GM18909 (cell line): ENCODE data around the gene AK1.
"Not testable (repeated sequence)": the region's sequence is repeated elsewhere in the genome, so short reads cannot be mapped to it uniquely, and the experiment has no call there.

Source experiments
- ATAC-seq: cut with Tn5 transposase; IDR thresholded peaks from one replicate; pipeline ENCODE4 v1.9.1; 2021; ENCODE audit warnings: mild to moderate bottlenecking; ENCODE audit not compliant: unreplicated experiment, poor library complexity

Gene AK1

GRCh38 chr9:127870153-127870491 is 7.4 kb downstream of the AK1 start:
- not testable (repeated sequence) for ATAC-seq

GRCh38 chr9:127869310-127870152 is 7.9 kb downstream of the AK1 start:
- ATAC-seq: peak; percentile 54

DNA sequence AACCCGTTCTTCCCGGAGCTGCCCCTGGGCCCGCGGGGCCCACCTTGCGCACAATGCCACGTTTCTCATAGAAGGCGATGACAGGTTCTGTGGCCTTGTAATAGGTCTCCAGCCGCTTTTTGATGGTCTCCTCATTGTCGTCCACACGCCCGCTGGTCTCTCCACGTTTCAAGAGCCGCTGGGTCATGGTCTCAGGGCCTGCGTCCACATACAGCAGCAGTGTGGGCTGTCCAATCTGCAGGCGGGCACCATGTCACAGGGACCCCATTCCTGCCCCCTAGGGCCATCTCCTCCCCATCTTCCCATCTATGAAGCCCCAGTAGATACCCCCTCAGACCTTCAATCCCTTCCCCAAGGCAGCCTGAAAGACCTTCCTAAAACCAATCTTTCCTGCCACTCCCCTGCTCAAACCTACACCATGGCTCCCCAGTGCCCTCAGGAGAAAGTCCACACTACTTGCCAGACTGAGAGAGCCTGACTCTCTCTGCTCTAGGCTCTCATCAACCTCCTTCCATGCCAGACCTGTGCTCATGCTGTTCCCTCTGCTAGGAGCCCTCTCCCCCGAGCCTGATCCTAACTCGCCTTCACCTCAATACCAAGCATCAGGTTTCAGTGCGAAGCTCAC is 9.1 kb downstream of the AK1 start:
- ATAC-seq: no peak

DNA sequence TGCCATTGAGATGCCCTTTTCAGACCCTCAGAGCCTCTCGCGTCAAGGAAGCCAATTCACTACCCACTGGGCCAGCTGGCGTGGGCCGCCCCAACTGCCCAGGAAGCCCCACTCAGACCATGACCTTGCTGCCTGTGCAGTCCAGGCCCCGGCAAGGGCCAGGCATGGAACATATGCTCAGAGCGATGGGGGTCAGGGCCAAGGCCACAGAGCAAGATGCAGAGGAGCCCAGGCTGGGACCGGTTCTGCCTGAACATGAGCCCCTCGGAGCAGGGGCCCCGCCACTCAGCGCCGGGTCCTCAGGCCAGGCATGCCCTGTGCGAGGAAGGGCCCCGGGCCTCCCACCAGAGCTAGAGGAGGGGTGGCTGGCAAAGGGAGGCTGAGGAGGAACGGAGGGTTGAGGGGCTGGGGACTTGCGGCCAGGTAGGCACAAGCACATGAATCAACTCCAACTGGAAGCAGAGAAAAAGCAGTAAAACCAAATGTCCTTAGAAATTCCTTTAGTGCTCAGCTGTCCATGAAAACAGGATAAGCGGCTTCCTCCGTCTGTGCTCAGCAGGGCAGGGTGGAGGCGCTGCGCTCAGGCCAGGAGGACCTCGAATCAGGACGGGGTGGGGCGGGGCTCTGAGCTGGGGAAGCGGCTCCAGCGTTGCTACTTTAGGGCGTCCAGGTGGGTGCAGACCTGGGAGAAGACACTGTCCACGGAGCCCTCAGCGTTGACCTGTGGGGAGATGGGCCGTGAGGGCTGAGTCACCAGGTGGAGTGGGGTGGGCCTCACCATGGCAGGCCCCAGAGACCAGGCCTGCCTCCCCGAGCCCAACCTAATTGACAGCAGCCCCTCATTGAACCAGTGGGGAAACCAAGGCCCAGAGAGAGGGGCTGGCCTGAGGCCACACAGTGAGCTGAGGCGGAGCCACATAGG is 9.9 kb downstream of the AK1 start:
- no peak for ATAC-seq

DNA sequence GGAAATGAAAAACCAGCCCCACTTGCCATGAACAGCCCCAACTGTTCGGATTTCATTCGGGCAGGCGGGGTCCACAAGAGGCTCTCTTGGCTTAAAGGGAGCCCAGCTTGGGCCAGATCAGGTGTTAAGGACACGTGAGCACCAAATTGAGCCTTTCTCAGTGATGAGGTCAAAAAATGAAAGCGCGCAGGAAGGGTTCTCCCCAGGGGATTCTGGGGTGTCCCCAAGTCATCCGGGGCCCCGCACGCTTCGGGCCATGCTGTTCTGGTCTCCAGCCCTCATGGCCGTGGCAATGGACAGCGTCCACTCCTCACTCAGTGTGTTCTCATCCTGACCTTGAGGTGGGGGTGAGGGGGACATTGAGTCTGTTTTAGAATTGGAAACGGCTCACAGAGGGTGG is 10.9 kb downstream of the AK1 start:
- ATAC-seq: no peak

- ATAC-seq: no peak
Measured at GRCh38 chr9:127865645-127866464, 11.6 kb downstream of the AK1 start.

DNA sequence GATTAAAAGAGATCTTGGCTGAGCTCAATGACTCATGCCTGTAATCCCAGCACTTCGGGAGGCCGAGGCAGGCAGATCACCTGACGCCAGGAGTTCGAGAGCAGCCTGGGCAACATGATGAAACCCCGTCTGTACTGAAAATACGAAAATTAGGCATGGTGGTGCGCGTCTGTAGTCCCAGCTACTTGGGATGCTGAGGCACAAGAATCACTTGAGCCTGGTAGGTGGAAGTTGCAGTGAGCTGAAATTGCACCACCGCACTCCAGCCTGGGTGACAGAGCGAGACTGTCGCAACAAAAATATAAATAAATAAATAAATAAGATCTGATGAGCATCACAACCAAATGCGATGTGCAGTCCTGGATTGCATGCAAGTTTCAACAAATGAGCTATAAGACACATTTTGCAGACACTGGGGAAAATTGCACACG is 14.3 kb downstream of the AK1 start:
- ATAC-seq: no peak

DNA sequence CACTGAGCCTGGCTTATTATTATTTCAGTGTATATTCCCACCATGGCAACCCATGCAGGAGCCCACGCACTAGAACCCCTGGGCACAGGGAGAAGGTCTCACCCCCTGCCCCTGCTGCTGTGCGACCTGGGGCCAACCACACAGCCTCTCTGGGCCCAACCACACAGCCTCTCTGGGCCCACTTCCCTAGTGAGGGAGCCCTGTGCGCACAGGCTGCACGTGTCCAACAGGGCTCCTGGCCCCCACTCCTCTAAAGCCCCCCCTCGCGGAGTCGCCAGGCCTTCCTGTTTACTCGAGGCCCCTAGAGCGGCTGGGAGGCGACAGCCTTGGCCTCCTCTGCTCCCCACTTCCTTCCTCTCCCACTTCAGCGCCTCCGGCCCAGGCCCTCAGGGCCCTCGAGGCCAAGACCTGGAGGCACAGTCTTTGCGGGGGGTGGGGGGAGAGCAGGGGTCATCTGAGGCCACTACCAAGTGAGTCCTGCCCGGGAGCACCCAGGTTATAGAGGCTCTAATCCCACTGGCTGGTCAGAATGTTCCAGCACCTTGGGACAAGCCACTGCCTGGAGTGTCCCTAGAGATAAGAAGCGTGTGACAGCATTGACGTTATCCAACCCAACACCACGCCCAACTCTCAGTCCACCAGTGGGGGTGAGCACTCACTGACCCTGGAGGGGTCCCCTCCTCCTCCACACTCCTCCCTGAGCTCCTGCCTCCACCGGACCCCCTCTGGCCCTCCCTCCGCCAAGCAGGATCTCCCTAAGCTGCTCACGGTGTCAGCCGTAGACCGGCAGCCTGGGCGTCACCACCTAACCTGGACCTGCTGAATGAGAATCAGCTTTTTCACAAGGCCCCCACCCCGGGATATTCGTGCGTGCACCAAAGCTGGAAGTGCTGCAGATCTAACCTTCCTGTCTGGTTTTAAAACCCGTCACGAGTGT is 15.1 kb downstream of the AK1 start:
- no peak for ATAC-seq

- no peak for ATAC-seq
Measured at GRCh38 chr9:127860779-127861178, 16.7 kb downstream of the AK1 start.

DNA sequence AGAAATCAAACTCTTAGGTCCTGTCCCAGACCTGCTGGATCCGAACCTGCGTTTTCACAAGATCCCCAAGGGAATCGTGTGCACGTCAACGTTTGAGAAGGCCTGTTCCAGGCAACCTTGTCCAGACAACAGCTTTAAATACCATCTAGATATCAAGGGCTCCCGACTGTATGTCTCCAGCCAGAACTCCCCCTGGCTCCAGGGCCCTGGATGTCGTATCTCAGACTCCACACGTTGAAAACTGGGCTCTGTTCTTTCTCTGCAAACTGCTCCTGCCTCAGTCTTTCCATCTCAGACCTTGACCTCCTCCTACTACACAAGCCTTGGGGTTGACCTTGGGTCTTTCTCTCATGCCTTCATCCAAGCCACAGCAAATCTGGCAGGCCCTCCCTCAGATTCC is 17.2 kb downstream of the AK1 start:
- no peak for ATAC-seq

- no peak for ATAC-seq
Measured at GRCh38 chr9:127858041-127858512, 19.4 kb downstream of the AK1 start.

DNA sequence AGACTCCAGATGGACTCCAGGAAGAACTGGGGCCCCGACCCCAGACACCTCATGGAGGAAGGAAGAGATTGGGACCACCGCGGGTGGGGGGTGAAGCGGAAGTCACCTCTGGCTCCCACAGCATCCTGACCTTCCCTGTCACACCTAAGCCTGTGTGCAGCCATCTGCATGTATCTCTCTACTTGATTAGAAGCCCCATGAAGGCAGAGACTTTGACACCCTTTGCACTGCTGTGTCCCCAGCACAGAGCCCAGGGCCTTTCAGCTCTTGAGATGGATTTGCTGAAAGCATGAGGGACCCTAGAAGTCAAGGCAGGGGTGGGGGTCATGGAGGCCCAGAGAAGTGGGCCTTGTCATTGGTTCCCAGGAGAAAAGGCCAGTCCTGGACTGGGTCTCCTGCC is 20.2 kb downstream of the AK1 start:
- ATAC-seq: no peak

DNA sequence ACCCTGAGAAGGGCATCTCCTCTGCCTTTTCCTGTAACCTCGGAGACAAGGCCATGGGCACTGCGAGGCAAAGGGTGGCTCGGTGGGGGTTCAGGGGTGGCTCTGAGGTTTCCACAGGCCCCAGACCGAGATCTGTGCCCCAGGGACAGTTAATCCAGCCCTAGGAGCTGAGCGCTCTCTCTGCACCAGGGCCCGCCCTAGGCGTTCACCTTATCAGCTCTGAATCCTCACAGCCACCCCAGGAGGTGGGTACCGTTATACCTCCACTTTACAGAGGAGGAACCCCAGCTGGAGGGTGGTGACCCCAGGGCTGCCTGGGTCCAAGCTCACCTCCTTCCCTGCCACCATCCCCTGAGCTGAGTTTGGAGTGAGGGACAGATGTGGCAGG is 20.8 kb downstream of the AK1 start:
- ATAC-seq: no peak

DNA sequence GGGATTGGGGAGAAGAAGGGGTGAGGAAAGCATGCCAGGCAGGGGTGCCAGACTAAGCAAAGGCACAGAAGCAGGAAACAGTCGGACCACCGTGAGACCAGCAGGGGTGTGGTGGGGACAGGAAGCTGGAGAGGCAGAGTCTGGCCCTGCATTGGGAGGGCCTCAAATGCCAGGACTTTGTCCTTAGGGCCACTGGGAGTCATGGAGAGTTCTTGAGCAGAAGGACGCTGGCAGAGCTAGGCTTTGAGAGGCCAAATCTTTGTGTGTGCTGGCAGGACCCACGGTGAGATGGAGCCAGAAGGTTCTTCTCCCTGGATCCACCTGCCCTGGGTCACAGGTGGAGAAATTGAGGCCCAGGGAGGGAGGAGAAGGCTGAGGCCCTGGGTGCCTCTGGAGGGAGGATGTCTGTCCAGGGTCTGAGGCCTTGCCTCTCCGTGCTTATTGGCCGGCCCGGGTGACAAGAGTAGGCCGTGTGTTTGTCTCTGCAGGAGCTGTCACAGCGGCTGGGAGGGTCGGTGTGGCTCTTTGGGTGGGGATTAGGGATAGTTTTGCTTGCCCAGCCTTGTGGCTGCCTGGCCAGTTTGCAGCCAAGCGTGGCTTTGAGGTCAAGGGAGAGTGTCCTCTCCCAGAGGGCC is 21.3 kb downstream of the AK1 start:
- ATAC-seq: no peak

DNA sequence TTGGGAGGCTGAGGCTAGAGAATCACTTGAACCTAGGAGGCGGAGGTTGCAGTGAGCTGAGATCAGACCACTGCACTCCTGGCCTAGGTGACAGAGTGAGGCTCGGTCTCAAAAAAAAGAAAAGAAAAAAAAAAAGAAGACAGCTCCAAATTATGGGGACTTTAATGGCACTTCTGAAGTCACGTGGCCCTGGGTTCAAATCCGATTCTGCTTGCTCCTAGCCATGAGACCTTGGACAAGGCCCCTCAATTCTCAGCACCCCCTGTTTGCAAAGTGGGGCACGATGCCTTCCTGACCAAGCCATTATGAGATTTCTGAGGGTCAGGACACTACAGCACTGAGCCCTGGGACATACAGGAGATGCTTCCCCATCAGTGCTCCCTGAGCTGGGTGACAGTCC is 22.0 kb downstream of the AK1 start:
- no peak for ATAC-seq

DNA sequence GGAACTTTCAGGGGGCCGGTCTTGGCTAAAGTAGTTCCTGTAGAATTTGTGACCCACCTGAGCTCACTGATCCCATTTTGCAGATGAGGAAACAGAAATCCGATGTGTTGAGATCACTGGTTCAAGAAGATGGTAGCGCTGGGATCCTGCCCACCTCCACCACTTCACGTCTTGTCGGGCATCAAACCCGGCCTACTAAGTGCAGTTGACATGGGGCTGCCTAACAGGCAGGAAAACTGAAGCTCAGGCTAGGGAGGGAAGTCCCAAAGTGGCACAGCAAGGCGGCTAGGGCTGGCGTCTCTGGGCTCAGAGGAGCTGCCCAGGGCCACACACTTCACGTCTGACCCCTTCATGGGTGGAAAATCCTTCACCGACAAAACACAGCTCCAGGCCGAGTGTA is 22.5 kb downstream of the AK1 start:
- no peak for ATAC-seq

DNA sequence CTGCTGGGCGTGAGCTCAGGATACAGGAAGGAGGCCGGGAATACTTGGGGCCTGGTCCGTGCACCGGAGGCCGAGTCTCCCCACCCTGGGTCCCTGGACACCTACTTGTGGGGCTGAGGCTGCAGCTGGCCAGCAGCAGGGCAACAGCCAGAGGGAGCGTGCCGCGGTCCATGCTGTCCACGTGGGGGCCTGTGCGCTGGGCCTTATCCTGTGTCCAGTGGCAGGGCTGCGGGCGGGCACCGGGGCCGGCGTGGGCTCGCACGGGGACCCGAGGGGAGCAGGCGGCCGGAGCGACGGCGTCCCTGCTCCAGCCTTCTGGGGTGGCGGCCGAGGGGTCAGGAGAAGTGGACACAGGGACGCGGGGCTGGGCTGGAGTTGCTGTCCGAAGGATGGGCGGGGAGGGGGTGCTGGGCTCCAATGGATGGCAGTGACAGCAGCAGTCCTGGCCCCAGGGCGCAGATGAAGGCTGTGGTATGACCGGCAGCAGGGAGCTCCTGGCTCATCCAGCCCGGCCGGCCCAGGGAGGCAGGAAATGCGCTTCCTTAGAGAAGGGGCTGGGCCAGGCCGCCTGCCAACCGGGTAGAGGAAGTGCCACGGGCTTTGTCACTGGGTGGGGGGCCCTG is 23.2 kb downstream of the AK1 start, which contains the start of gene ENG:
Gene ENG (minus strand): TSS at position 475 of the 623 bp plus-strand sequence. CDS start 303 bp downstream, at position 172.
- no peak for ATAC-seq
